Vagina (tissue), 2 donors: ENCODE data around the gene MAPRE3. TPM values are rescaled to one million over a fixed set of nuclear protein-coding genes. Genes with fewer than 3 reads are reported as not detected.

ENCODE experiments used
- DNase-seq, 2 donors: peaks; one replicate each; pipeline ENCODE4 v3.0.0-alpha.2; 2017; ENCODE audit errors: extremely low spot score in 2 of 2
- H3K27ac ChIP-seq: fragments of 200-600 bp; sonication (generic); one replicate; pipeline ENCODE4 v1.5.1; 2019
- H3K27me3 ChIP-seq: fragments of 200-600 bp; sonication (generic); one replicate; pipeline ENCODE4 v1.5.1; 2019
- H3K36me3 ChIP-seq, 2 donors: fragments of 200-600 bp; sonication (generic); one replicate each; pipeline ENCODE4 v1.5.1; 2017 to 2019
- H3K4me1 ChIP-seq: fragments of 200-600 bp; sonication (generic); one replicate; pipeline ENCODE4 v1.5.1; 2019
- H3K4me3 ChIP-seq, 2 donors: fragments of 200-600 bp; sonication (generic); 1 replicate in 1 of 2; 2 replicates in 1 of 2; pipeline ENCODE4 v1.5.1; 2016 to 2019
- H3K9me3 ChIP-seq: fragments of 200-600 bp; sonication (generic); one replicate; pipeline ENCODE4 v1.5.1; 2019
- POLR2A ChIP-seq, 2 donors: fragments of 450-650 bp; IDR thresholded peaks; one replicate each; pipeline ENCODE4 v1.6.1; 2017; ENCODE audit warnings: antibody characterized with exemption in 2 of 2, mild to moderate bottlenecking in 2 of 2, moderate library complexity in 2 of 2
- POLR2AphosphoS5 ChIP-seq, 2 donors: sonication (generic); formaldehyde crosslinking; IDR thresholded peaks; one replicate each; pipeline ENCODE4 v1.9.0; 2017; ENCODE audit warnings: antibody characterized with exemption in 2 of 2, mild to moderate bottlenecking in 2 of 2, low read depth in 1 of 2; ENCODE audit not compliant: insufficient read depth in 1 of 2
- intact Hi-C: fragments of 100-400 bp; cut with DNase I; formaldehyde crosslinking; loops from one replicate; pipeline ENCODE4 v1.15.1; 2023
- total RNA-seq: library from RNA; depleted of rRNA; stranded (reverse); fragments of >200 nt; gene quantifications from one replicate; pipeline ENCODE4 v1.2.3, GENCODE V29; 2016
- TF ChIP-seq, protein P1 (sequence below), 3 experiments: fragments of 450-650 bp in 2 of 3; fragments of 200-600 bp in 1 of 3; sonication (generic) in 1 of 3; IDR thresholded peaks; one replicate each; pipeline ENCODE4 v1.5.1; 2017 to 2019; ENCODE audit warnings: antibody characterized with exemption in 3 of 3, mild to moderate bottlenecking in 2 of 3, moderate library complexity in 2 of 3

The MAPRE3 gene
- total RNA-seq, 1 donor from 2014 or later: 20.6 TPM

DNA sequence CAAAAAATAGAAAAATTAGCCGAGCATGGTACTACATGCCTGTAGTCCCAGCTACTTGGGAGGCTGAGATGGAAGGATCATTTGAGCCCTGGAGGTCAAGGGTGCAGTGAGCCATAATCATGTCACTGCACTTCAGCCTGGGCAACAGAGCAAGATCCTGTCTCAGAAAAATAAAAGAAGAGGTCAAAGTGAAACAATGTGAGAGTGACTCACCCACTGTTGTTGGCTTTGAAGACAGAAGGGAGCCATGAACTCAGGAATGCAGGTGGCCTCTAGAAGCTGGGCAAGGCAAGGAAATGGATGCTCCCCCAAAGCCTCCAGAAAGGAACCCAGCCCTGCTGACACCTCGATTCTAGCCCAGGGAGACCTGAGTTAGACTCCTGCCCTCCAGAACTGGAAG lies 58.6 kb downstream of the MAPRE3 start:
- no peak overlapping the region for H3K27ac ChIP-seq
- peaks cover 0 to 10% of the 10 kb centered on the region in 2 donors for H3K36me3 ChIP-seq
- TF ChIP-seq POLR2AphosphoS5 (IDR thresholded peaks at IDR 0.05; ENCODE audit: insufficient read depth in 1 of 2, low read depth in 1 of 2) (no peak), POLR2A (IDR thresholded peaks at IDR 0.05) (no peak)
- TF ChIP-seq, protein P1, sequence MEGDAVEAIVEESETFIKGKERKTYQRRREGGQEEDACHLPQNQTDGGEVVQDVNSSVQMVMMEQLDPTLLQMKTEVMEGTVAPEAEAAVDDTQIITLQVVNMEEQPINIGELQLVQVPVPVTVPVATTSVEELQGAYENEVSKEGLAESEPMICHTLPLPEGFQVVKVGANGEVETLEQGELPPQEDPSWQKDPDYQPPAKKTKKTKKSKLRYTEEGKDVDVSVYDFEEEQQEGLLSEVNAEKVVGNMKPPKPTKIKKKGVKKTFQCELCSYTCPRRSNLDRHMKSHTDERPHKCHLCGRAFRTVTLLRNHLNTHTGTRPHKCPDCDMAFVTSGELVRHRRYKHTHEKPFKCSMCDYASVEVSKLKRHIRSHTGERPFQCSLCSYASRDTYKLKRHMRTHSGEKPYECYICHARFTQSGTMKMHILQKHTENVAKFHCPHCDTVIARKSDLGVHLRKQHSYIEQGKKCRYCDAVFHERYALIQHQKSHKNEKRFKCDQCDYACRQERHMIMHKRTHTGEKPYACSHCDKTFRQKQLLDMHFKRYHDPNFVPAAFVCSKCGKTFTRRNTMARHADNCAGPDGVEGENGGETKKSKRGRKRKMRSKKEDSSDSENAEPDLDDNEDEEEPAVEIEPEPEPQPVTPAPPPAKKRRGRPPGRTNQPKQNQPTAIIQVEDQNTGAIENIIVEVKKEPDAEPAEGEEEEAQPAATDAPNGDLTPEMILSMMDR (IDR thresholded peaks at IDR 0.05): no peak
- no peaks in the 10 kb centered on the region for H3K9me3 ChIP-seq
- no peak for DNase-seq
- H3K4me1 ChIP-seq: peaks cover 17% of the 10 kb centered on the region
- no peak overlapping the region for H3K4me3 ChIP-seq
- H3K27me3 ChIP-seq: no peaks in the 10 kb centered on the region
- intact Hi-C loops: no loop called here

DNA sequence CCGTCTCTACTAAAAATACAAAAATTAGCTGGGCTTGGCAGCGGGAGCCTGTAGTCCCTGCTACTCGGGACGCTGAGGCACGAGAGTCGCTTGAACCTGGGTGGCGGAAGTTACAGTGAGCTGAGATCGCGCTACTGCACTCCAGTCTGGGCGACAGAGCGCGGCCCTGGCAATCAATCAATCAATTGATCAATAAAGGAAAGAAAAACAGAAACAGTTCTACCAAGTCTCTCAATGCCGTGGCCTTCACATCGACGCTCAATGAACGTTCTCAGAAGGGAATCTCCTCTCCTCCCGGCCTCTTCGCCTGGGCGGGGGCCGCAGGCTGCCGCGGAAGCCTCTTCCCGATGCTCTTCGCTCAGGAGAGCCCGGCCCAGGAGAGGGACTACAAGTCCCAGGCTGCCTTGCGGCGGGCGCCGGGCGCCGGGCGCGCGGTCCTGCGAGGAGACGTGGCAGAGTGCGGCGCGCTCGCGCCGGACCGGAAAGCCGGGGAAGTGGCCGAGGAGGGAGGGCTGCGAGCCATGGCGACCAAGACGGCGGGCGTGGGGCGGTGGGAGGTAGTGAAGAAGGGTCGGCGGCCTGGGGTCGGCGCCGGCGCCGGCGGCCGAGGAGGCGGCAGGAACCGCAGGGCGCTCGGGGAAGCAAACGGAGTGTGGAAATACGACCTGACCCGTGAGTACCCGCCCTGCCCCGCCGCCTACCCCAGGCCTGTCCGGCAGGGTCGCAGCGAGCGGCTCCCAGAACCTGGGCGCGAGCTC lies 62.2 kb downstream of the MAPRE3 start, which contains the start of gene TMEM214:
Gene TMEM214, plus strand, starts transcription at position 471 of the 758 bp plus-strand sequence. Its CDS starts 51 bp downstream, at position 522.
- peak within 1 kb of the TSS; percentile 81 to 85 for H3K4me3 ChIP-seq
- peaks cover 0 to 27% of the 10 kb centered on the region in 2 donors for H3K36me3 ChIP-seq
- TF ChIP-seq, protein P1 (IDR thresholded peaks at IDR 0.05): no peak
- TF ChIP-seq POLR2A (IDR thresholded peaks at IDR 0.05): peak in 1 of 2 donors; percentile 53
- TF ChIP-seq POLR2AphosphoS5 (IDR thresholded peaks at IDR 0.05; ENCODE audit: insufficient read depth in 1 of 2, low read depth in 1 of 2): peak; percentile 13 to 72
- no peaks in the 10 kb centered on the region for H3K9me3 ChIP-seq
- intact Hi-C loops: loop anchor here (10.0 kb wide), 1 partner anchor 52 kb away; the partner anchor contains the start of gene KHK
- H3K27me3 ChIP-seq: no peaks in the 10 kb centered on the region
- peak within 1 kb of the TSS; percentile 79 for H3K27ac ChIP-seq
- no peak for DNase-seq
- peaks cover 28% of the 10 kb centered on the region for H3K4me1 ChIP-seq

GRCh38 chr2:27033253-27033852 lies 62.9 kb downstream of the MAPRE3 start:
- no peak for DNase-seq
- H3K4me1 ChIP-seq: peaks cover 28% of the 10 kb centered on the region
- peaks cover 0 to 34% of the 10 kb centered on the region in 2 donors for H3K36me3 ChIP-seq
- intact Hi-C loops: loop anchor here (10.0 kb wide), 1 partner anchor 51 kb away; the partner anchor contains the start of gene KHK
- TF ChIP-seq, protein P1 (IDR thresholded peaks at IDR 0.05): no peak
- TF ChIP-seq POLR2A (IDR thresholded peaks at IDR 0.05) (no peak), POLR2AphosphoS5 (IDR thresholded peaks at IDR 0.05; ENCODE audit: insufficient read depth in 1 of 2, low read depth in 1 of 2) (no peak)
- H3K27me3 ChIP-seq: no peaks in the 10 kb centered on the region
- H3K27ac ChIP-seq: peak overlapping the region; percentile 79
- peak overlapping the region; percentile 81 to 85 for H3K4me3 ChIP-seq
- no peaks in the 10 kb centered on the region for H3K9me3 ChIP-seq

- Histone ChIP-seq H3K36me3 (peaks cover 0 to 66% of the 10 kb centered on the region in 2 donors), H3K9me3 (no peaks in the 10 kb centered on the region), H3K27ac (no peak overlapping the region), H3K27me3 (no peaks in the 10 kb centered on the region), H3K4me3 (no peak overlapping the region), H3K4me1 (peaks cover 20% of the 10 kb centered on the region)
- no peak for DNase-seq
- TF ChIP-seq POLR2A (IDR thresholded peaks at IDR 0.05) (no peak), POLR2AphosphoS5 (IDR thresholded peaks at IDR 0.05; ENCODE audit: insufficient read depth in 1 of 2, low read depth in 1 of 2) (no peak)
- TF ChIP-seq, protein P1 (IDR thresholded peaks at IDR 0.05): no peak
- intact Hi-C loops: loop anchor here (10.0 kb wide), 1 partner anchor 47 kb away; the partner anchor contains the start of gene KHK
Observed at GRCh38 chr2:27038012-27038411, 67.6 kb downstream of the MAPRE3 start.
